HEK293 (cell line): ENCODE results near the gene WDR19.

Source experiments
- SP2 ChIP-seq: fragments of 450-650 bp; formaldehyde crosslinking; IDR thresholded peaks from 2 replicates; pipeline ENCODE4 v1.5.1; 2016; ENCODE audit warnings: missing biosample characterization, missing genetic modification characterization
- ZNF596 ChIP-seq: fragments of 450-650 bp; IDR thresholded peaks from 2 replicates; pipeline ENCODE4 v1.5.0; 2018; ENCODE audit warnings: missing biosample characterization, mild to moderate bottlenecking, missing genetic modification characterization, moderate library complexity
- ZSCAN30 ChIP-seq: fragments of 450-650 bp; IDR thresholded peaks from 2 replicates; pipeline ENCODE4 v1.5.1; 2018; ENCODE audit warnings: missing biosample characterization, mild to moderate bottlenecking, missing genetic modification characterization, moderate library complexity
- TF ChIP-seq, protein P1 (sequence below): fragments of 450-650 bp; formaldehyde crosslinking; IDR thresholded peaks from 2 replicates; pipeline ENCODE4 v1.5.1; 2016; ENCODE audit warnings: missing biosample characterization, missing genetic modification characterization

DNA sequence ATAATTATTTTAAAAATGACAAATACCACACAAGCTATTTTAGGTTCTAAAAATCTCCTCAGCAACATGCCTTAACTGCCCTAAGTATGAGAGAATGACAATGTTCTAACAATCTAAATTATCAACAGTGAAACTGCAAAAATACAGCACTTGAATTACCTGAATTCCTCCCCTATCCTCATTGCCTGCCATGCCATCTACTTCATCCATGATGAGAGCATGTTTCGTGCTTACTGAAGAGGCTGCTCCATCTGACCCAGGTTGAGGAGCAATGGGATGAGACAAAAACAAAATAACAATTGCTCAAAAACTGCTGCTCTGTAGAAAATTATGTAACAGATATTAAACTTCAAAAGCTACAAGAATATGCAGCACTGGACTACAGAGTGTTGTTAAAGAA, 120.6 kb downstream of the WDR19 start:
- no peak for TF ChIP-seq SP2
- TF ChIP-seq, protein P1, sequence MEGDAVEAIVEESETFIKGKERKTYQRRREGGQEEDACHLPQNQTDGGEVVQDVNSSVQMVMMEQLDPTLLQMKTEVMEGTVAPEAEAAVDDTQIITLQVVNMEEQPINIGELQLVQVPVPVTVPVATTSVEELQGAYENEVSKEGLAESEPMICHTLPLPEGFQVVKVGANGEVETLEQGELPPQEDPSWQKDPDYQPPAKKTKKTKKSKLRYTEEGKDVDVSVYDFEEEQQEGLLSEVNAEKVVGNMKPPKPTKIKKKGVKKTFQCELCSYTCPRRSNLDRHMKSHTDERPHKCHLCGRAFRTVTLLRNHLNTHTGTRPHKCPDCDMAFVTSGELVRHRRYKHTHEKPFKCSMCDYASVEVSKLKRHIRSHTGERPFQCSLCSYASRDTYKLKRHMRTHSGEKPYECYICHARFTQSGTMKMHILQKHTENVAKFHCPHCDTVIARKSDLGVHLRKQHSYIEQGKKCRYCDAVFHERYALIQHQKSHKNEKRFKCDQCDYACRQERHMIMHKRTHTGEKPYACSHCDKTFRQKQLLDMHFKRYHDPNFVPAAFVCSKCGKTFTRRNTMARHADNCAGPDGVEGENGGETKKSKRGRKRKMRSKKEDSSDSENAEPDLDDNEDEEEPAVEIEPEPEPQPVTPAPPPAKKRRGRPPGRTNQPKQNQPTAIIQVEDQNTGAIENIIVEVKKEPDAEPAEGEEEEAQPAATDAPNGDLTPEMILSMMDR (tag by site-specific recombination), result no peak
- no peak for TF ChIP-seq ZSCAN30 (tag by site-specific recombination)
- no peak for TF ChIP-seq ZNF596 (tag by site-specific recombination)
